HG03378 (cell line): ENCODE data around the gene IL22RA2.

Experiments
- ATAC-seq: cut with Tn5 transposase; IDR thresholded peaks from one replicate; pipeline ENCODE4 v1.9.1; 2021; ENCODE audit warnings: mild to moderate bottlenecking, moderate library complexity; ENCODE audit not compliant: unreplicated experiment

The IL22RA2 gene

GRCh38 chr6:137097526-137097925 is 75.9 kb downstream of the IL22RA2 start:
- ATAC-seq = no peak

- ATAC-seq = peak; percentile 30
Measured at GRCh38 chr6:137097057-137097456, 76.4 kb downstream of the IL22RA2 start.

- peak; percentile 72 for ATAC-seq
Measured at GRCh38 chr6:137095651-137096238, 77.7 kb downstream of the IL22RA2 start.

GRCh38 chr6:137095093-137095492 is 78.4 kb downstream of the IL22RA2 start:
- no peak for ATAC-seq

- no peak for ATAC-seq
Measured at GRCh38 chr6:137094411-137095008, 78.9 kb downstream of the IL22RA2 start.
